Neural cell (in vitro differentiated cells): ENCODE results near the gene KIN. TPM values are rescaled to one million over a fixed set of nuclear protein-coding genes. Genes with fewer than 3 reads are reported as not detected.

Source experiments
- H2AFZ ChIP-seq: fragments of 200-600, 300-800 bp; sonication (generic), shearing (Covaris generic); 2 replicates; pipeline ENCODE4 v1.6.0; 2014; ENCODE audit warnings: low read depth, mild to moderate bottlenecking, antibody characterized with exemption, low read length, moderate library complexity
- H3F3A ChIP-seq: fragments of 200-600 bp; shearing (Covaris generic); 2 replicates; pipeline ENCODE4 v1.6.1; 2016; ENCODE audit warnings: mild to moderate bottlenecking, moderate library complexity, mixed read lengths, antibody characterized with exemption, low read length; ENCODE audit not compliant: insufficient read depth, poor library complexity, severe bottlenecking
- H3K27ac ChIP-seq: fragments of 200-600, 300-800 bp; sonication (generic), shearing (Covaris generic); 2 replicates; pipeline ENCODE4 v1.5.1; 2014; ENCODE audit warnings: mild to moderate bottlenecking, low read length, moderate library complexity
- H3K27me3 ChIP-seq: fragments of 300-800, 200-600 bp; sonication (generic), shearing (Covaris generic); 2 replicates; pipeline ENCODE4 v1.6.0; 2014; ENCODE audit warnings: mild to moderate bottlenecking, low read depth, low read length, moderate library complexity; ENCODE audit not compliant: insufficient read depth
- H3K36me3 ChIP-seq: fragments of 300-800, 200-600 bp; sonication (generic), shearing (Covaris generic); 2 replicates; pipeline ENCODE4 v1.5.1; 2014; ENCODE audit warnings: mild to moderate bottlenecking, antibody characterized with exemption, low read length, moderate library complexity; ENCODE audit not compliant: insufficient read depth
- H3K4me2 ChIP-seq: fragments of 300-800, 200-600 bp; sonication (generic), shearing (Covaris generic); 2 replicates; pipeline ENCODE4 v1.6.0; 2014; ENCODE audit warnings: mild to moderate bottlenecking, low read length
- H3K4me3 ChIP-seq: fragments of 300-800, 200-600 bp; sonication (generic), shearing (Covaris generic); 2 replicates; pipeline ENCODE4 v1.5.1; 2014; ENCODE audit warnings: mild to moderate bottlenecking, low read length, moderate library complexity
- H3K79me2 ChIP-seq: fragments of 200-600 bp; shearing (Covaris generic); replicated peaks from 2 replicates; pipeline ENCODE4 v1.6.0; 2014; ENCODE audit warnings: mild to moderate bottlenecking, low read length, moderate library complexity; ENCODE audit not compliant: insufficient read depth
- H3K9ac ChIP-seq: fragments of 300-800, 200-600 bp; sonication (generic), shearing (Covaris generic); 2 replicates; pipeline ENCODE4 v1.6.1; 2016; ENCODE audit warnings: mild to moderate bottlenecking, low read length, mixed read lengths
- H3K9me2 ChIP-seq: fragments of 200-600 bp; shearing (Covaris generic); 2 replicates; pipeline ENCODE4 v1.6.1; 2016; ENCODE audit warnings: mild to moderate bottlenecking, low read length, mixed read lengths; ENCODE audit not compliant: insufficient read depth
- H3K9me3 ChIP-seq: fragments of 200-600, 300-800 bp; sonication (generic), shearing (Covaris generic); 2 replicates; pipeline ENCODE4 v1.6.1; 2016; ENCODE audit warnings: mild to moderate bottlenecking, mixed run types, low read length, moderate library complexity, mixed read lengths
- H4K20me1 ChIP-seq: fragments of 200-600 bp; shearing (Covaris generic); 2 replicates; pipeline ENCODE4 v1.6.1; 2016; ENCODE audit warnings: mild to moderate bottlenecking, mixed run types; ENCODE audit not compliant: insufficient read depth
- EP300 ChIP-seq: fragments of 450-650 bp; conservative IDR thresholded peaks from 2 replicates; pipeline ENCODE4 v1.6.1; 2014; ENCODE audit warnings: antibody characterized with exemption, mild to moderate bottlenecking, moderate library complexity; ENCODE audit not compliant: poor library complexity, severe bottlenecking
- EZH2 ChIP-seq: fragments of 200-600, 300-800 bp; shearing (Covaris generic), sonication (generic); IDR thresholded peaks from 2 replicates; pipeline ENCODE4 v1.6.1; 2014; ENCODE audit warnings: antibody characterized with exemption, low read length, borderline replicate concordance, mild to moderate bottlenecking; ENCODE audit not compliant: insufficient read depth, poor library complexity, severe bottlenecking
- MXI1 ChIP-seq: fragments of 450-650 bp; conservative IDR thresholded peaks from 2 replicates; pipeline ENCODE4 v1.6.1; 2014; ENCODE audit warnings: antibody characterized with exemption, mild to moderate bottlenecking; ENCODE audit not compliant: poor library complexity, severe bottlenecking
- POLR2AphosphoS5 ChIP-seq: IDR thresholded peaks from 2 replicates; pipeline ENCODE4 v1.6.1; 2012
- RAD21 ChIP-seq: fragments of 450-650 bp; conservative IDR thresholded peaks from 2 replicates; pipeline ENCODE4 v1.6.1; 2014; ENCODE audit warnings: antibody characterized with exemption, mild to moderate bottlenecking, moderate library complexity
- SMC3 ChIP-seq: fragments of 450-650 bp; conservative IDR thresholded peaks from 2 replicates; pipeline ENCODE4 v1.6.1; 2014; ENCODE audit warnings: antibody characterized with exemption, mild to moderate bottlenecking, moderate library complexity; ENCODE audit not compliant: poor library complexity
- TAF1 ChIP-seq: IDR thresholded peaks from 2 replicates; pipeline ENCODE4 v1.6.1; 2012; ENCODE audit warnings: low read depth
- polyA plus RNA-seq: library from polyadenylated mRNA; depleted of rRNA; stranded (reverse); fragments of >200 nt; gene quantifications from 2 replicates; pipeline ENCODE4 v1.2.3, GENCODE V29; 2014
- TF ChIP-seq, protein P1 (sequence below): IDR thresholded peaks from 2 replicates; pipeline ENCODE4 v1.6.1; 2012; ENCODE audit warnings: borderline replicate concordance
- TF ChIP-seq, protein P2 (sequence below): fragments of 450-650 bp; IDR thresholded peaks from 2 replicates; pipeline ENCODE4 v1.5.1; 2014; ENCODE audit warnings: antibody characterized with exemption, mild to moderate bottlenecking, moderate library complexity; ENCODE audit not compliant: poor library complexity, severe bottlenecking

Gene KIN
- polyA plus RNA-seq, 1 donor from 2014 or later = 24.4 TPM

DNA sequence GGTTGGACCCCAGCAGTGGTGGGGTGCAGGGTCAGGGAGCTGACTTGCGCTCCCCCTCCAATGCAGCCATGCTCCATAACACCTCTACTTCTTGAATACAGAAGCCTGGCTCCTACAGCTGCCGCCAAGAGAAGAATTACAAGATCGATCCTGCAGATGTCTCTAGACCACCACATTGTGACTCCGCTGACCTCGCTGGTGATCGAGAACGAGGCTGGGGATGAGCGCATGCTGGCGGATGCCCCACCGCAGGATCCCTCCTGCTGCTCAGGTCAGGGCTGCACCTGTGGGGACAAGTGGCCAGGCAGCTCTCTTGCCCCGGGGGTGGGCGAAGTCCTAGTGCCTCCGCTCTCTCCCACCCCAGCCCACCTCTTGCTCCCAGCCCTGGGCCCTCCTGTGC, 53.0 kb downstream of the KIN start:
- H3K79me2 ChIP-seq = no peaks in the 10 kb centered on the region
- H3K27ac ChIP-seq = no peak overlapping the region
- TF ChIP-seq EP300 = no peak
- H3K4me3 ChIP-seq = no peak overlapping the region
- H3K9ac ChIP-seq = no peak overlapping the region
- H3K27me3 ChIP-seq = no peaks in the 10 kb centered on the region
- H3K9me2 ChIP-seq = no peaks in the 10 kb centered on the region
- H3K36me3 ChIP-seq = no peaks in the 10 kb centered on the region
- H3K9me3 ChIP-seq = no peaks in the 10 kb centered on the region
- no peaks in the 10 kb centered on the region for H3F3A ChIP-seq
- no peaks in the 10 kb centered on the region for H4K20me1 ChIP-seq
- no peak overlapping the region for H3K4me2 ChIP-seq
- H2AFZ ChIP-seq = no peak overlapping the region

DNA sequence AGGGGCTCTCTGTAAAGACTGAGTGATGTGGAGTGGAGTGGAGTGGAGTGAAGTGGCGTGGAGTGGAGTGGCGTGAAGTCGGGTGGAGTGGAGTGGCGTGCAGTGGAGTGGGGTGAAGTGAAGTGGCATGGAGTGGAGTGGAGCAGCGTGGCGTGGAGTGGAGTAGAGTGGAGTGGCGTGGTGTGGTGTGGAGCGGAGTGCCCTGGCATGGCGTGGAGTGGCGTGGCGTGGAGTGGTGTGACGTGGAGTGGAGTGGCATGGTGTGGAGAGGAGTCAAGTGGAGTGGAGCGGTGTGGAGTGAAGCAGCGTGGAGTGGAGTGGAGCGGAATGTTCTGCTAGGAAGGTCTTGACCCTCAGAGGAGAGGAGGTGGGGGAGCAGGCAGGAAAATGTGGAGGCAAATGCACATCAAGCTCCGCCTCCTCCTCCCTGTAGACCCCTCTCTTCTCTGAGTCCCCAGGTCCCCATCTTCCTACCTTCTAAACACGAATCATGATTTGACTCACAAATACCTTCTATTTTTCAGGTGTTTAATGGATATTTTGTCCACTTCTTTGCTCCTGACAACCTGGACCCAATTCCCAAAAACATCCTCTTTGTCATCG, 64.8 kb downstream of the KIN start:
- Histone ChIP-seq H4K20me1 (no peaks in the 10 kb centered on the region), H3K9ac (no peak overlapping the region), H3K36me3 (no peaks in the 10 kb centered on the region), H3K27ac (no peak overlapping the region), H3F3A (no peaks in the 10 kb centered on the region), H3K4me3 (no peak overlapping the region), H3K79me2 (no peaks in the 10 kb centered on the region), H3K9me3 (no peaks in the 10 kb centered on the region), H2AFZ (no peak overlapping the region), H3K27me3 (no peaks in the 10 kb centered on the region), H3K4me2 (no peak overlapping the region), H3K9me2 (no peaks in the 10 kb centered on the region)
- TF ChIP-seq EP300 = no peak
- TF ChIP-seq EZH2 = no peak
- TF ChIP-seq, protein P1, sequence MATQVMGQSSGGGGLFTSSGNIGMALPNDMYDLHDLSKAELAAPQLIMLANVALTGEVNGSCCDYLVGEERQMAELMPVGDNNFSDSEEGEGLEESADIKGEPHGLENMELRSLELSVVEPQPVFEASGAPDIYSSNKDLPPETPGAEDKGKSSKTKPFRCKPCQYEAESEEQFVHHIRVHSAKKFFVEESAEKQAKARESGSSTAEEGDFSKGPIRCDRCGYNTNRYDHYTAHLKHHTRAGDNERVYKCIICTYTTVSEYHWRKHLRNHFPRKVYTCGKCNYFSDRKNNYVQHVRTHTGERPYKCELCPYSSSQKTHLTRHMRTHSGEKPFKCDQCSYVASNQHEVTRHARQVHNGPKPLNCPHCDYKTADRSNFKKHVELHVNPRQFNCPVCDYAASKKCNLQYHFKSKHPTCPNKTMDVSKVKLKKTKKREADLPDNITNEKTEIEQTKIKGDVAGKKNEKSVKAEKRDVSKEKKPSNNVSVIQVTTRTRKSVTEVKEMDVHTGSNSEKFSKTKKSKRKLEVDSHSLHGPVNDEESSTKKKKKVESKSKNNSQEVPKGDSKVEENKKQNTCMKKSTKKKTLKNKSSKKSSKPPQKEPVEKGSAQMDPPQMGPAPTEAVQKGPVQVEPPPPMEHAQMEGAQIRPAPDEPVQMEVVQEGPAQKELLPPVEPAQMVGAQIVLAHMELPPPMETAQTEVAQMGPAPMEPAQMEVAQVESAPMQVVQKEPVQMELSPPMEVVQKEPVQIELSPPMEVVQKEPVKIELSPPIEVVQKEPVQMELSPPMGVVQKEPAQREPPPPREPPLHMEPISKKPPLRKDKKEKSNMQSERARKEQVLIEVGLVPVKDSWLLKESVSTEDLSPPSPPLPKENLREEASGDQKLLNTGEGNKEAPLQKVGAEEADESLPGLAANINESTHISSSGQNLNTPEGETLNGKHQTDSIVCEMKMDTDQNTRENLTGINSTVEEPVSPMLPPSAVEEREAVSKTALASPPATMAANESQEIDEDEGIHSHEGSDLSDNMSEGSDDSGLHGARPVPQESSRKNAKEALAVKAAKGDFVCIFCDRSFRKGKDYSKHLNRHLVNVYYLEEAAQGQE = no peak

DNA sequence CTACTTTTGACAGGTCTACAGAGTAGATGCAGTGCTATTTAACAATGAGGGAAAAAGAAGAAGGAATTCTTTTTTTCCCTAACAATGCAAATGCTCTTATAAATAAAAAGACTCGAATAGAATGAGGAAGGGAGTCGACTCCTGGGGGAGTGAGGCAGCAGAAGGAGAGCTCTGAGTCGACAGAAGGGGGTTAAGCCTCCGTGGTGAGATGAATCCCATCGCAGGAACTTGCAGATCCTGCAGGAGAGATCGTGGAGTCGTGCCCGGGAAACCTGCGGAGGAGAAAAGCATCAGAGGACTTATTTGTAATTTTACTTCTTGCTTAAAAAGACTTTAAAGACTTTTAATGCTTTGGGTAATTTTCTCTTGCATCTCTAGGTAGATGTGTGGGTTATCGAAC, 67.3 kb downstream of the KIN start:
- Histone ChIP-seq H3F3A (no peaks in the 10 kb centered on the region), H3K9me3 (no peaks in the 10 kb centered on the region), H3K9me2 (no peaks in the 10 kb centered on the region), H3K36me3 (no peaks in the 10 kb centered on the region), H3K27ac (no peak overlapping the region), H3K27me3 (no peaks in the 10 kb centered on the region), H4K20me1 (no peaks in the 10 kb centered on the region), H3K4me3 (no peak overlapping the region), H2AFZ (no peak overlapping the region), H3K4me2 (no peak overlapping the region), H3K79me2 (no peaks in the 10 kb centered on the region), H3K9ac (no peak overlapping the region)
- TF ChIP-seq, protein P2, sequence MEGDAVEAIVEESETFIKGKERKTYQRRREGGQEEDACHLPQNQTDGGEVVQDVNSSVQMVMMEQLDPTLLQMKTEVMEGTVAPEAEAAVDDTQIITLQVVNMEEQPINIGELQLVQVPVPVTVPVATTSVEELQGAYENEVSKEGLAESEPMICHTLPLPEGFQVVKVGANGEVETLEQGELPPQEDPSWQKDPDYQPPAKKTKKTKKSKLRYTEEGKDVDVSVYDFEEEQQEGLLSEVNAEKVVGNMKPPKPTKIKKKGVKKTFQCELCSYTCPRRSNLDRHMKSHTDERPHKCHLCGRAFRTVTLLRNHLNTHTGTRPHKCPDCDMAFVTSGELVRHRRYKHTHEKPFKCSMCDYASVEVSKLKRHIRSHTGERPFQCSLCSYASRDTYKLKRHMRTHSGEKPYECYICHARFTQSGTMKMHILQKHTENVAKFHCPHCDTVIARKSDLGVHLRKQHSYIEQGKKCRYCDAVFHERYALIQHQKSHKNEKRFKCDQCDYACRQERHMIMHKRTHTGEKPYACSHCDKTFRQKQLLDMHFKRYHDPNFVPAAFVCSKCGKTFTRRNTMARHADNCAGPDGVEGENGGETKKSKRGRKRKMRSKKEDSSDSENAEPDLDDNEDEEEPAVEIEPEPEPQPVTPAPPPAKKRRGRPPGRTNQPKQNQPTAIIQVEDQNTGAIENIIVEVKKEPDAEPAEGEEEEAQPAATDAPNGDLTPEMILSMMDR = no peak
- TF ChIP-seq EZH2 (no peak), EP300 (no peak), RAD21 (no peak), SMC3 (no peak), MXI1 (no peak), TAF1 (no peak), POLR2AphosphoS5 (no peak)
- TF ChIP-seq, protein P1 = no peak
